HG02623 (cell line): ENCODE data around the gene CDK4.
"Not testable (repeated sequence)": the region's sequence is repeated elsewhere in the genome, so short reads cannot be mapped to it uniquely, and the experiment has no call there.

Experiments
- ATAC-seq: cut with Tn5 transposase; IDR thresholded peaks from one replicate; pipeline ENCODE4 v1.9.1; 2021; ENCODE audit warnings: moderate library complexity; ENCODE audit not compliant: unreplicated experiment

Gene CDK4

DNA sequence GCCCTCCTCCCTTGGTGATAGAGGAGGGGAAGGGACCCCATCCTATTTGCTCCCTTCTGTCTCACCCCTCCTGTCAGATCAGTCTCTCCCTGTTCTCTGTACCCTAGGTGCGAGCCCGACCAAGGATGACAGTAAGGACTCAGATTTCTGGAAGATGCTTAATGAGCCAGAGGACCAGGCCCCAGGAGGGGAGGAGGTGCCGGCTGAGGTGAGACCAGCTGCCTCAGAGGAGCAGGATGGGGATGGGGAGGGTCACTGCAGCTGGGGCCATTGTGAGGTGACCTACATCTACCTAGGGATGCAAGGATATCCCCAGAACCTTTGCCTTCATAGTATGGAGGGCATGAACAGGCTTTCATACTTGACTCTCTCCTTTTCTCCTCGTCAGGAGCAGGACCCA lies 35.8 kb downstream of the CDK4 start:
- no peak for ATAC-seq

DNA sequence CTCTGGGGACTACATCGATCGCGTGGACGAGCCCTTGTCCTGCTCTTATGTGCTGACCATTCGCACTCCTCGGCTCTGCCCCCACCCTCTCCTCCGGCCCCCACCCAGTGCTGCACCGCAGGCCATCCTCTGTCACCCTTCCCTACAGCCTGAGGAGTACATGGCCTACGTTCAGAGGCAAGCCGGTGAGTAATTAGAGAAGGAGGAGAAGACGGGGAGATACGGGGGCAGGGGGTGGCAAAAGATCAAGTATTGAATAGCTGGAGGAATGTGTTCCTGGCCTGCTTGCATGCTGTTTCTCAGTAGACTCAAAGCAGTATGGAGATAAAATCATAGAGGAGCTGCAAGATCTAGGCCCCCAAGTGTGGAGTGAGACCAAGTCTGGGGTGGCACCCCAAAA lies 36.3 kb downstream of the CDK4 start:
- no peak for ATAC-seq

DNA sequence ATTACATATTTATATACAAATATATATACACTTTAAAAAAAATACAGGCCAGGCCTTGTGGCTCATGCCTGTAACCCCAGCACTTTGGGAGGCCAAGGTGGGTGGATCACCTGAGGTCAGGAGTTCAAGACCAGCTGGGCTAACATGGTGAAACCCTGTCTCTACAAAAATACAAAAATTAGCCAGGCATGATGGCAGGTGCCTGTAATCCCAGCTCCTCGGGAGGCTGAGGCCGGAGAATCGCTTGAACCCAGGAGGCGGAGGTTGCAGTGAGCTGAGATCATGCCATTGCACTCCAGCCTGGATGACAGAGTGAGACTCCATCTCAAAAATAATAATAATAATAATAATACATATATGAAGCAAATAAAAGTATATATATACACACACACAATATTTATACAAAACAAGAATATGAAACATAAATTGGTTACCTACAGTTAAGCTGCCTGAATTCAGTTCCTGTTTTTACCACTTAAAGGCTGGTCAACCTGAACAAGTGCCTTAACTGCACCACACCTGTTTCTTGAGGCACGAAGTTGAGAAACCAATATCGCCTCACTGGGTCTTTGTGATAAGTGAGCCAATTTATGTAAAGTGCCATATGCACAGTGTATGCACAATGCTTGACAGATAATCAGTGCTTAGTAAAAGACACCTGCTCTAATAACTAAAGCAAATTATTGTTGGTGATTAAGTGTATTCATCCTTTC lies 36.9 kb downstream of the CDK4 start:
- ATAC-seq: not testable (repeated sequence)

DNA sequence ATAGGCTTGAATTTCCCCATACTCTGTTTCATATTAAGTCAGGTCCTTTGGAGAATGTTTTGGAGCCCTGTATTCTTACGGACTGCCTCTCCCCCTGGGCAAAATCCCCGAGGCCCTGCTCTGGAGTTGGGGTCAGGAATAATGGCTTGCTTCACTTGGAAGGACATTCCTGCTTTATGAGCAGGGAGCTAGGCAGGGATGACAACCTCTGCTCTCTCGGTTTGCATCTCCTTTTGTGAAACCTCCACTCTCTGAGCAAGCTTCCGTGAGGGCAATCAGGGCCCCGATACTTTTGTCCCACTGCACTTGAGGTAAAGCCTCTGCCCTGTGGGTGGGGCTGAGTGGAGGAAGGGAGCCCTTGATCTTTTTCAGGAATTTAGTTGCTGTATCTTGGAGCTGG lies 38.9 kb downstream of the CDK4 start:
- ATAC-seq: no peak

DNA sequence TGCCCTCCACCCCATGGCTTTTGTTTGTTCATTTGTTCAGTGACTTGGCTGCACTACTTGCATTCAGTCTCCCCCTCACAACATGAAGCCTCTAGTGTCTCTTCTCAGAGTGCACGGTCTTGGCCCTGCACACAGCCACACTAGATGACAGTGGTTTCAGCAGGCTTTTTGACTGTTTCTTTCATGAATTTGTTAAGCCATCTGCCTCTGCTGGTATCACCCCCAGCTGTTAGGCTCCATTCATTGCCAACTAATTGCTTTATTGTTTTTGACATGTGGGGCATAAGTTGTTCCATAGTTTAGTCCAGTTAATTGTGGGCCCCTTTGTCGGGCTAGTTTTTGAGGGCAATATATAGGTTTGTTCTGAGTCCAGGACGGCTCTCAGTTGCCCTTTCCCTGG lies 39.4 kb downstream of the CDK4 start:
- ATAC-seq: no peak

DNA sequence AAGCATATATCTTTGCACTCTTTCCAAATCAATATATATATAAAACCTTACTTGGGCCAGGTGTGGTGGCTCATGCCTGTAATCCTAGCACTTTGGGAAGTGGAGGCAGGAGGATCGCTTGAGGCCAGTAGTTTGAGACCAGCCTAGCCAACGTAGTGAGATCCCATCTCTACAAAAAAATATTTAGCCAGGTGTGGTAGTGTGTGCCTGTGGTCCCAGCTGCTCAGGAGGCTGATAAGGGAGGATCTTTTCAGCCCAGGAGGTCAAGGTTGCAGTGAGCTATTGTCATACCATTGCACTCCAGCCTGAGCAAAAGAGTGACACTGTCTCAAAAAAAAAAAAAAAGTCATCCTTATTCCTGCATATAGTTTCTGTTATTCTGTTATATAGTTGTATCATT lies 43.8 kb downstream of the CDK4 start:
- ATAC-seq: no peak

DNA sequence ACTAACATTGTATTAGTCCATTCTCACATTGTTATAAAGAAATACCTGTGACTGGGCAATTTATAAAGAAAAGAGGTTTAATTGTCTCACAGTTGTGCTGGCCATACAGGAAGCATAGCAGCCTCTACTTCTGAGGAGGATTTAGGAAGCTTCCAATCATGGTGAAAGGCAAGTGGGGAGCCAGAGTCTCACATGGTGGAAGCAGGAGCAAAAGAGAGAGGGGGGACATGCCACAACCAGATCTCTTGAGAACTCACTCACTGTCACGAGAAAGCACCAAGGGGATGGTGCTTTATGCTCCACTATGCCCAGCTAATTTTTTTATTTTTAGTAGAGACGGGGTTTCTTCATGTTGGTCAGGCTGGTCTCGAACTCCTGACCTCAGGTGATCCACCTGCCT lies 44.9 kb downstream of the CDK4 start:
- no peak for ATAC-seq

DNA sequence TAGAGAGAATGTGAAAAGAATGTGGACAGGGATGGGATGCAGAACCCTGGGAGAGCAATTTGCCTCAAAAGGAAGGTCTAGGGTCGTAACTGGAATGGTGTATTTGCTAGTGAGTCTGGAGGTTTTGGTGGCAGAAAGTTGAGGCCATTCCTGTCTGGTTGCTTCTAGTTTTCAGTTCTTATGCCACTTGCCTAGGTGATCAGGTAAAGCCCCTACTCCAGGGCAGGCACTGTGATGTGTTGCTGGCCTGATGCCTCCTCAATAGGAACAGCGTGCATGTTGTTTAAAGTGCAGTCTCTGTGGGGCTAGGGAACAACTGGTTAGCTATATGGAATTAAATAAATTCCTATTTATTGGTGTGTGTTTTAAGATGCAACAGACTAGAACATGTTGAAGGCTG lies 51.8 kb downstream of the CDK4 start:
- ATAC-seq: no peak

DNA sequence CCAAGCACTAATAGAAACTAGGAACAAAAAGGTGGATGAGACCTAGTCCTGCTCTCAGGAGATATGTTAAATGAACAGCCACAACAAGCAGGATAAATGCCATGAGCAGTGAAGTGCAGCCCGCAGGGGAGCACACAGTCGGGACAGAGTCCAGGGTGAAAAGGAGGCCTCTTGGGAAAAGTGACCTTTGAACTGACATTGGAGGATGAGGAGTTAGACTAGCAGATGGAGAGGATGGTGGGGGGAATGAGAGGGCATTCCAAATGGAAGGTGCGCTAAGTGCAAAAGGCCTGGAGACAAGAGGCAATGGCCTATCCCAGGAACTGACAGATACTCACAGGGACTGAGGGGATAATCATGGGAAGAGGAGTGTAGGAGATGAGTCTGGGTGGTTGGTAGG lies 53.7 kb downstream of the CDK4 start:
- no peak for ATAC-seq
